ENCODE measurements around the gene RPL38.

GRCh38 chr17:74253036-74253435 lies 49.6 kb downstream of the RPL38 start:
- TF ChIP-seq, protein P1, sequence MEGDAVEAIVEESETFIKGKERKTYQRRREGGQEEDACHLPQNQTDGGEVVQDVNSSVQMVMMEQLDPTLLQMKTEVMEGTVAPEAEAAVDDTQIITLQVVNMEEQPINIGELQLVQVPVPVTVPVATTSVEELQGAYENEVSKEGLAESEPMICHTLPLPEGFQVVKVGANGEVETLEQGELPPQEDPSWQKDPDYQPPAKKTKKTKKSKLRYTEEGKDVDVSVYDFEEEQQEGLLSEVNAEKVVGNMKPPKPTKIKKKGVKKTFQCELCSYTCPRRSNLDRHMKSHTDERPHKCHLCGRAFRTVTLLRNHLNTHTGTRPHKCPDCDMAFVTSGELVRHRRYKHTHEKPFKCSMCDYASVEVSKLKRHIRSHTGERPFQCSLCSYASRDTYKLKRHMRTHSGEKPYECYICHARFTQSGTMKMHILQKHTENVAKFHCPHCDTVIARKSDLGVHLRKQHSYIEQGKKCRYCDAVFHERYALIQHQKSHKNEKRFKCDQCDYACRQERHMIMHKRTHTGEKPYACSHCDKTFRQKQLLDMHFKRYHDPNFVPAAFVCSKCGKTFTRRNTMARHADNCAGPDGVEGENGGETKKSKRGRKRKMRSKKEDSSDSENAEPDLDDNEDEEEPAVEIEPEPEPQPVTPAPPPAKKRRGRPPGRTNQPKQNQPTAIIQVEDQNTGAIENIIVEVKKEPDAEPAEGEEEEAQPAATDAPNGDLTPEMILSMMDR (IDR thresholded peaks at IDR 0.05; ENCODE audit: insufficient read depth, low read length), result no peak
- no peak for TF ChIP-seq POLR2AphosphoS5 (IDR thresholded peaks at IDR 0.05; ENCODE audit: low read depth)
- TF ChIP-seq REST (IDR thresholded peaks at IDR 0.05; ENCODE audit: insufficient replicate concordance, low read depth), result no peak

Data from HL-60 (cell line).